Measurements from ENCODE around the gene IPO11.
"Not testable (repeated sequence)": the region's sequence is repeated elsewhere in the genome, so short reads cannot be mapped to it uniquely, and the experiment has no call there.

The IPO11 gene

GRCh38 chr5:62596691-62597090, 184.1 kb downstream of the IPO11 start:
- no peak for DNase-seq (ENCODE audit: low read depth, low spot score)

- no peak for DNase-seq (ENCODE audit: low read depth, low spot score)
Measured at GRCh38 chr5:62597314-62597713, 184.8 kb downstream of the IPO11 start.

- no peak for DNase-seq (ENCODE audit: low read depth, low spot score)
Measured at GRCh38 chr5:62600560-62601252, 188.1 kb downstream of the IPO11 start.

- DNase-seq (ENCODE audit: low read depth, low spot score): no peak
Measured at GRCh38 chr5:62603934-62604333, 191.4 kb downstream of the IPO11 start.

GRCh38 chr5:62605638-62606037, 193.1 kb downstream of the IPO11 start:
- no peak for DNase-seq (ENCODE audit: low read depth, low spot score)

- DNase-seq (ENCODE audit: low read depth, low spot score): no peak
Measured at GRCh38 chr5:62606878-62607277, 194.3 kb downstream of the IPO11 start.

- no peak for DNase-seq (ENCODE audit: low read depth, low spot score)
Measured at GRCh38 chr5:62607615-62608014, 195.1 kb downstream of the IPO11 start.

GRCh38 chr5:62608529-62609511, 196.3 kb downstream of the IPO11 start:
- DNase-seq (ENCODE audit: low read depth, low spot score): no peak

- DNase-seq (ENCODE audit: low read depth, low spot score): no peak
Measured at GRCh38 chr5:62614355-62614754, 201.8 kb downstream of the IPO11 start.

GRCh38 chr5:62616615-62617277, 204.2 kb downstream of the IPO11 start:
- DNase-seq (ENCODE audit: low read depth, low spot score): no peak

- DNase-seq (ENCODE audit: low read depth, low spot score): no peak
Measured at GRCh38 chr5:62617943-62618342, 205.4 kb downstream of the IPO11 start.

- no peak for DNase-seq (ENCODE audit: low read depth, low spot score)
Measured at GRCh38 chr5:62620761-62621160, 208.2 kb downstream of the IPO11 start.

- no peak for DNase-seq (ENCODE audit: low read depth, low spot score)
Measured at GRCh38 chr5:62621280-62621679, 208.7 kb downstream of the IPO11 start.

GRCh38 chr5:62623271-62623670, 210.7 kb downstream of the IPO11 start:
- DNase-seq (ENCODE audit: low read depth, low spot score): no peak

- not testable (repeated sequence) for DNase-seq (ENCODE audit: low read depth, low spot score)
Measured at GRCh38 chr5:62624436-62624835, 211.9 kb downstream of the IPO11 start.

GRCh38 chr5:62626534-62626933, 214.0 kb downstream of the IPO11 start:
- no peak for DNase-seq (ENCODE audit: low read depth, low spot score)

GRCh38 chr5:62627121-62627520, 214.6 kb downstream of the IPO11 start:
- no peak for DNase-seq (ENCODE audit: low read depth, low spot score)

GRCh38 chr5:62627901-62628300, 215.3 kb downstream of the IPO11 start:
- DNase-seq (ENCODE audit: low read depth, low spot score): no peak

- no peak for DNase-seq (ENCODE audit: low read depth, low spot score)
Measured at GRCh38 chr5:62631909-62632580, 219.5 kb downstream of the IPO11 start.

GRCh38 chr5:62633243-62633642, 220.7 kb downstream of the IPO11 start:
- no peak for DNase-seq (ENCODE audit: low read depth, low spot score)

- no peak for DNase-seq (ENCODE audit: low read depth, low spot score)
Measured at GRCh38 chr5:62640446-62640845, 227.9 kb downstream of the IPO11 start.

GRCh38 chr5:62642468-62642867, 229.9 kb downstream of the IPO11 start:
- no peak for DNase-seq (ENCODE audit: low read depth, low spot score)
